Measurements from ENCODE around the gene TRAPPC11. TPM values are rescaled to one million over a fixed set of nuclear protein-coding genes. Genes with fewer than 3 reads are reported as not detected.

Gene TRAPPC11
- polyA plus RNA-seq, 1 of the 3 experiments (the other 2 are of a cell fraction) = 18.8 TPM

GRCh38 chr4:183618681-183619080 lies 40.4 kb upstream of the TRAPPC11 start:
- Histone ChIP-seq H3F3A (replicated peaks; ENCODE audit: insufficient read depth) (no peaks in the 10 kb centered on the region), H3K9me2 (no peaks in the 10 kb centered on the region), H3K4me1 (ENCODE audit: control insufficient read depth in 1 of 2, insufficient read depth in 2 of 2, low read depth in 1 of 2, low read length in 1 of 2) (peaks cover 0 to 5% of the 10 kb centered on the region in 2 experiments; a peak in 1 of 4 replicates), H3K36me3 (replicated peaks in 1 of 2; ENCODE audit: control insufficient read depth in 1 of 2, insufficient read depth in 2 of 2, low read length in 1 of 2) (no peaks in the 10 kb centered on the region), H3K4me2 (no peak overlapping the region), H4K20me1 (ENCODE audit: insufficient read depth) (no peaks in the 10 kb centered on the region), H2AFZ (ENCODE audit: low read depth) (no peak overlapping the region), H3K79me2 (ENCODE audit: insufficient read depth) (no peaks in the 10 kb centered on the region), H3K4me3 (ENCODE audit: low read depth in 2 of 2, low read length in 1 of 2) (no peak overlapping the region), H3K27ac (ENCODE audit: low read depth in 2 of 2, low read length in 1 of 2) (no peak overlapping the region), H3K9ac (no peak overlapping the region), H3K9me3 (no peaks in the 10 kb centered on the region), H3K27me3 (ENCODE audit: insufficient read depth) (no peaks in the 10 kb centered on the region)
- ChIA-PET CTCF (interaction anchor here (0.5 kb wide), 1 partner anchor 644 kb away, joined by 3 read pairs; no protein-coding TSS in a partner anchor), POLR2A (no interaction called here)
- no peak for TF ChIP-seq RCOR1 (IDR thresholded peaks at IDR 0.05; ENCODE audit: low read length)
- TF ChIP-seq PBX3 (IDR thresholded peaks at IDR 0.05) = no peak
- TF ChIP-seq YY1 (IDR thresholded peaks at IDR 0.05; ENCODE audit: low read depth) = no peak
- no peak for TF ChIP-seq RAD21 (IDR thresholded peaks at IDR 0.05; ENCODE audit: low read length)
- TF ChIP-seq TEAD4 (IDR thresholded peaks at IDR 0.05; ENCODE audit: borderline replicate concordance, insufficient read depth) = no peak
- TF ChIP-seq USF1 (IDR thresholded peaks at IDR 0.05; ENCODE audit: borderline replicate concordance, low read depth) = no peak
- TF ChIP-seq RXRA (IDR thresholded peaks at IDR 0.05; ENCODE audit: borderline replicate concordance, low read depth) = no peak
- TF ChIP-seq IRF3 (IDR thresholded peaks at IDR 0.05; ENCODE audit: low read depth, low read length) = no peak
- no peak for TF ChIP-seq SIN3A (IDR thresholded peaks at IDR 0.05; ENCODE audit: borderline replicate concordance, low read depth, low read length)
- TF ChIP-seq RFX5 (IDR thresholded peaks at IDR 0.05; ENCODE audit: low read length) = no peak
- TF ChIP-seq JUND (IDR thresholded peaks at IDR 0.05) = no peak
- TF ChIP-seq MXI1 (IDR thresholded peaks at IDR 0.05; ENCODE audit: low read depth, low read length) = no peak
- no peak for TF ChIP-seq GABPA (IDR thresholded peaks at IDR 0.05; ENCODE audit: low read depth)
- no peak for TF ChIP-seq FOXM1 (IDR thresholded peaks at IDR 0.05; ENCODE audit: low read depth)
- no peak for TF ChIP-seq EP300 (IDR thresholded peaks at IDR 0.05; ENCODE audit: borderline replicate concordance in 1 of 2, low read depth in 1 of 2, low read length in 1 of 2)
- no peak for TF ChIP-seq USF2 (IDR thresholded peaks at IDR 0.05; ENCODE audit: borderline replicate concordance, low read depth, low read length)
- no peak for TF ChIP-seq POLR2AphosphoS5 (IDR thresholded peaks at IDR 0.05; ENCODE audit: low read depth, low read length)
- no peak for TF ChIP-seq MAX (IDR thresholded peaks at IDR 0.05; ENCODE audit: low read depth)
- no peak for DNase-seq
- 94% methylated on average over 4 of the region's 4 CpGs for WGBS (ENCODE audit: low lambda C conversion rate)
